Hematopoietic multipotent progenitor cell treated with erythropoietin and hydrocortisone succinate and interleukin-3 and kit ligand, for 17 days (in vitro differentiated cells): ENCODE results near the gene PDE4D.
"Not testable (repeated sequence)": the region's sequence is repeated elsewhere in the genome, so short reads cannot be mapped to it uniquely, and the experiment has no call there.

Source experiments
- DNase-seq: peaks from one replicate; pipeline ENCODE4 v3.0.0-alpha.2; 2015; ENCODE audit warnings: low spot score

The PDE4D gene

GRCh38 chr5:59066367-59067163 lies 827.0 kb downstream of the PDE4D start:
- no peak for DNase-seq

GRCh38 chr5:59065554-59065953 lies 828.0 kb downstream of the PDE4D start:
- DNase-seq = no peak

- DNase-seq = no peak
These were observed 829.2 kb downstream of the PDE4D start for GRCh38 chr5:59064293-59064692.

- no peak for DNase-seq
These were observed 830.4 kb downstream of the PDE4D start for GRCh38 chr5:59062986-59063683.

GRCh38 chr5:59061377-59061776 lies 832.1 kb downstream of the PDE4D start:
- no peak for DNase-seq

- DNase-seq = no peak
These were observed 834.4 kb downstream of the PDE4D start for GRCh38 chr5:59058969-59059687.

- DNase-seq = no peak
These were observed 835.3 kb downstream of the PDE4D start for GRCh38 chr5:59058237-59058636.

GRCh38 chr5:59056599-59056998 lies 836.9 kb downstream of the PDE4D start:
- not testable (repeated sequence) for DNase-seq

- DNase-seq = no peak
These were observed 837.6 kb downstream of the PDE4D start for GRCh38 chr5:59055745-59056448.

GRCh38 chr5:59054963-59055528 lies 838.5 kb downstream of the PDE4D start:
- no peak for DNase-seq

- DNase-seq = no peak
These were observed 841.6 kb downstream of the PDE4D start for GRCh38 chr5:59051951-59052350.

GRCh38 chr5:59049095-59049494 lies 844.4 kb downstream of the PDE4D start:
- no peak for DNase-seq

GRCh38 chr5:59042201-59043055 lies 851.1 kb downstream of the PDE4D start:
- no peak for DNase-seq

- DNase-seq = no peak
These were observed 852.2 kb downstream of the PDE4D start for GRCh38 chr5:59041355-59041754.

- no peak for DNase-seq
These were observed 852.7 kb downstream of the PDE4D start for GRCh38 chr5:59040804-59041201.

GRCh38 chr5:59040024-59040803 lies 853.3 kb downstream of the PDE4D start:
- no peak for DNase-seq

- DNase-seq = no peak
These were observed 854.1 kb downstream of the PDE4D start for GRCh38 chr5:59039296-59040023.

GRCh38 chr5:59038798-59039295 lies 854.7 kb downstream of the PDE4D start:
- DNase-seq = no peak
